Caco-2 (cell line): Measurements from ENCODE around the gene APOA1. TPM values are rescaled to one million over a fixed set of nuclear protein-coding genes. Genes with fewer than 3 reads are reported as not detected.

Experiments used
- BruUV-seq: library from RNA; stranded (reverse); fragments of 400-500 nt; replicated peaks from 2 replicates; lab custom pipeline; 2021; lab: Mats Ljungman, UMichigan
- CTCF ChIA-PET: fragments of 300-600 bp; sonication (Branson Sonifier 250); formaldehyde crosslinking; loops from one replicate; lab custom pipeline; 2022; ENCODE audit warnings: antibody characterized with exemption; lab: Charles Lee
- POLR2A ChIA-PET: fragments of 300-600 bp; sonication (Branson Sonifier 250); formaldehyde crosslinking; loops from one replicate; lab custom pipeline; 2022; ENCODE audit warnings: antibody characterized with exemption; lab: Charles Lee
- DNase-seq, 2 experiments: peaks; one replicate each; pipeline versions ENCODE4 v3.0.0 to v3.0.0-alpha.2; 2020 to 2022
- H3K27me3 ChIP-seq: replicated peaks from 2 replicates; pipeline ENCODE4 v1.6.0; 2011; ENCODE audit warnings: low read length; ENCODE audit not compliant: control insufficient read depth, insufficient read depth
- H3K36me3 ChIP-seq: 2 replicates; pipeline ENCODE4 v1.5.1; 2011; ENCODE audit warnings: low read length; ENCODE audit not compliant: control insufficient read depth, insufficient read depth
- H3K4me1 ChIP-seq: fragments of 250-450 bp; sonication (Bioruptor Pico); 2 replicates; pipeline ENCODE4 v1.5.1; 2020; ENCODE audit warnings: mild to moderate bottlenecking
- H3K4me3 ChIP-seq: 2 replicates; pipeline ENCODE4 v1.5.1; 2011; ENCODE audit warnings: low read depth, mild to moderate bottlenecking, control low read depth, low read length
- H3K9me3 ChIP-seq: fragments of 250-450 bp; sonication (Bioruptor Pico); 2 replicates; pipeline ENCODE4 v1.5.1; 2020; ENCODE audit warnings: mild to moderate bottlenecking, moderate library complexity
- H3K27ac Mint-ChIP-seq: one replicate; pipeline ENCODE4 v1.8.0; 2022; ENCODE audit warnings: mixed read lengths; ENCODE audit not compliant: unreplicated experiment
- H3K27me3 Mint-ChIP-seq: one replicate; pipeline ENCODE4 v1.8.0; 2022; ENCODE audit warnings: mixed read lengths; ENCODE audit not compliant: insufficient read depth, unreplicated experiment
- H3K36me3 Mint-ChIP-seq: one replicate; pipeline ENCODE4 v1.8.0; 2022; ENCODE audit warnings: mild to moderate bottlenecking, mixed read lengths; ENCODE audit not compliant: insufficient read depth, unreplicated experiment
- H3K4me1 Mint-ChIP-seq: one replicate; pipeline ENCODE4 v1.8.0; 2022; ENCODE audit warnings: low read depth, mixed read lengths; ENCODE audit not compliant: unreplicated experiment
- H3K4me3 Mint-ChIP-seq: one replicate; pipeline ENCODE4 v1.8.0; 2022; ENCODE audit warnings: mild to moderate bottlenecking, moderate library complexity, mixed read lengths; ENCODE audit not compliant: unreplicated experiment
- H3K9me3 Mint-ChIP-seq: one replicate; pipeline ENCODE4 v1.8.0; 2022; ENCODE audit warnings: mixed read lengths; ENCODE audit not compliant: unreplicated experiment
- CTCF ChIP-seq, 2 experiments: fragments of 200-600 bp in 1 of 2; IDR thresholded peaks; 1 replicate in 1 of 2; 2 replicates in 1 of 2; pipeline versions ENCODE4 v1.5.1 to v1.8.0; 2011 to 2022; ENCODE audit warnings: antibody characterized with exemption in 1 of 2, control low read depth in 1 of 2, inconsistent platforms in 1 of 2, low read depth in 1 of 2, low read length in 1 of 2, mild to moderate bottlenecking in 1 of 2, moderate library complexity in 1 of 2; ENCODE audit not compliant: insufficient read depth in 1 of 2, severe bottlenecking in 1 of 2, unreplicated experiment in 1 of 2
- intact Hi-C: fragments of 100-400 bp; cut with micrococcal nuclease; formaldehyde crosslinking; loops from one replicate; pipeline ENCODE4 v1.10.0; 2022; ENCODE audit not compliant: unreplicated experiment
- total RNA-seq: library from RNA; stranded (reverse); gene quantifications from 2 replicates; pipeline ENCODE4 v1.2.3, GENCODE V29; 2022

APOA1 gene
- total RNA-seq, 1 experiment from 2014 or later, result 913 TPM

GRCh38 chr11:116813170-116813569, 24.3 kb downstream of the APOA1 start:
- ChIA-PET CTCF (interaction anchor here (0.9 to 1.5 kb wide), 6 partner anchors 14 to 502 kb away, joined by 3 to 7 read pairs (median 4); partner anchors contain the start of genes BACE1, SIK3 and ZPR1), POLR2A (interaction anchor here (0.8 to 1.1 kb wide), 3 partner anchors 14 to 40 kb away, joined by 3 to 7 read pairs (median 4); partner anchors contain the start of genes BUD13 and ZPR1)
- no TSS peak for BruUV-seq
- intact Hi-C loops, result no loop called here
- peaks cover 17% of the 10 kb centered on the region for H3K36me3 Mint-ChIP-seq
- Histone ChIP-seq H3K4me1 (peaks cover 65% of the 10 kb centered on the region), H3K36me3 (no peaks in the 10 kb centered on the region), H3K27me3 (no peaks in the 10 kb centered on the region), H3K4me3 (no peak overlapping the region), H3K9me3 (no peaks in the 10 kb centered on the region; the same call in 1 of the 2 replicates)
- TF ChIP-seq CTCF (IDR thresholded peaks at IDR 0.05; ENCODE audit: insufficient read depth in 1 of 2, low read depth in 1 of 2, low read length in 1 of 2, severe bottlenecking in 1 of 2, unreplicated experiment in 1 of 2), result no peak
- DNase-seq, result no peak
- peak overlapping the region; percentile 71 for H3K27ac Mint-ChIP-seq
- peaks cover 12% of the 10 kb centered on the region for H3K9me3 Mint-ChIP-seq
- H3K27me3 Mint-ChIP-seq, result no peaks in the 10 kb centered on the region
- peaks cover 59% of the 10 kb centered on the region for H3K4me1 Mint-ChIP-seq
- no peak overlapping the region for H3K4me3 Mint-ChIP-seq

GRCh38 chr11:116812109-116812508, 25.3 kb downstream of the APOA1 start:
- ChIA-PET CTCF (no interaction called here), POLR2A (no interaction called here)
- Mint-ChIP-seq H3K27me3 (no peaks in the 10 kb centered on the region), H3K36me3 (peaks cover 25% of the 10 kb centered on the region), H3K9me3 (peaks cover 12% of the 10 kb centered on the region), H3K27ac (peak overlapping the region; percentile 49), H3K4me3 (no peak overlapping the region), H3K4me1 (peaks cover 70% of the 10 kb centered on the region)
- Histone ChIP-seq H3K27me3 (no peaks in the 10 kb centered on the region), H3K4me1 (peaks cover 76% of the 10 kb centered on the region), H3K36me3 (no peaks in the 10 kb centered on the region), H3K9me3 (no peaks in the 10 kb centered on the region; the same call in 1 of the 2 replicates), H3K4me3 (no peak overlapping the region)
- no TSS peak for BruUV-seq
- intact Hi-C loops, result no loop called here
- TF ChIP-seq CTCF (IDR thresholded peaks at IDR 0.05; ENCODE audit: insufficient read depth in 1 of 2, low read depth in 1 of 2, low read length in 1 of 2, severe bottlenecking in 1 of 2, unreplicated experiment in 1 of 2), result no peak
- DNase-seq, result no peak

- H3K4me1 ChIP-seq, result peaks cover 81% of the 10 kb centered on the region
- TF ChIP-seq CTCF (IDR thresholded peaks at IDR 0.05; ENCODE audit: insufficient read depth in 1 of 2, low read depth in 1 of 2, low read length in 1 of 2, severe bottlenecking in 1 of 2, unreplicated experiment in 1 of 2), result no peak
- H3K27me3 ChIP-seq, result no peaks in the 10 kb centered on the region
- intact Hi-C loops, result no loop called here
- Mint-ChIP-seq H3K27ac (peak overlapping the region; percentile 49), H3K9me3 (peaks cover 12% of the 10 kb centered on the region), H3K4me1 (peaks cover 79% of the 10 kb centered on the region), H3K4me3 (no peak overlapping the region), H3K36me3 (peaks cover 29% of the 10 kb centered on the region), H3K27me3 (no peaks in the 10 kb centered on the region)
- ChIA-PET CTCF (interaction anchor here (0.6 kb wide), 1 partner anchor 23 kb away, joined by 3 read pairs; no protein-coding TSS in a partner anchor), POLR2A (interaction anchor here (0.5 to 0.6 kb wide), 2 partner anchors 16 to 207 kb away, joined by 3 read pairs; no protein-coding TSS in a partner anchor)
- no peaks in the 10 kb centered on the region; the same call in 1 of the 2 replicates for H3K9me3 ChIP-seq
- no TSS peak for BruUV-seq
- DNase-seq, result no peak
- H3K36me3 ChIP-seq, result no peaks in the 10 kb centered on the region
- H3K4me3 ChIP-seq, result no peak overlapping the region
Measured at GRCh38 chr11:116811194-116811593, 26.2 kb downstream of the APOA1 start.
